HG03280 (cell line): Measurements from ENCODE around the gene GATA2.

Experiments
- ATAC-seq: cut with Tn5 transposase; IDR thresholded peaks from one replicate; pipeline ENCODE4 v1.9.1; 2021; ENCODE audit warnings: mild to moderate bottlenecking, moderate library complexity; ENCODE audit not compliant: unreplicated experiment

The GATA2 gene

DNA sequence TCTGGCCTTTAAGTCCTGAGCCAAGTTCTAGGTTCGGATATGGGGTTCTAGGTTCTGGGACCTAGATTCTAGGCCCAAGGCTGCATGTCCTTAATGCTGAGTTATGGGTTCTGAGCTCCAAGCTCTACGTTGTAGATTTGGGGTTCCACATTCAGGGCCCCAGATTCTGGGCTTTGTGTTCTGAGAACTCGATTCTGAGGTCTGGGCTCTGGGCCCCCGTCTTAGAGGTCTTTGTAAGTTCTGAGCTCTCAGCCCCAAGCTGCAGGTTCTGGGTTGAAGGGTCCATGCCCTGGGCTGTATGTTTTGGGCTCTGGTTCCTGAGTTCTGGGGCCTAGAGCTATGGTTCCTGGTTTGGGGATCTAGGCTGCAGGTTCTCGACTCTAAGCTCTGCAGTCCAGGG, 16.3 kb downstream of the GATA2 start:
- no peak for ATAC-seq

- ATAC-seq, result no peak
These were observed 17.6 kb downstream of the GATA2 start for GRCh38 chr3:128475355-128475754.

DNA sequence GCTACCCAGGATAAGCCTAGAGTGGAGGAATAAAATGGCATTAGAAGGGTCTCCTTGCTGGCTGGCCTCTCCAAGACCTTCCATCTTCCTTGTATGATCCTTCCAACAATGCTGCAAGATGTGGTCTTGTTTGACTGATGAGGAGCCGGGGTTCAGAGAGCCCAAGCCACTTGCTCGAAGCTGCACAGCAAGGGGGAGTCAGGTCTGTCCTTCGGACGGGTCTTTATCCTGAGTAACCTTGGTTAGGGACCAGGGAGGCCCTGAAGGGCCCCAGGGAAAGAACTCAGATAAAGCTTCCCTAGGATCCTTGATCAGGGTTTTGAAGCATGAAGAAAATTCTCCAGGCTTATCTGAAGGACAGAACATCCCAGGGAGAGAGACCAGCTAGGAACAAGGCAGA, 19.3 kb downstream of the GATA2 start:
- no peak for ATAC-seq

GRCh38 chr3:128473180-128473519, 19.9 kb downstream of the GATA2 start:
- no peak for ATAC-seq

DNA sequence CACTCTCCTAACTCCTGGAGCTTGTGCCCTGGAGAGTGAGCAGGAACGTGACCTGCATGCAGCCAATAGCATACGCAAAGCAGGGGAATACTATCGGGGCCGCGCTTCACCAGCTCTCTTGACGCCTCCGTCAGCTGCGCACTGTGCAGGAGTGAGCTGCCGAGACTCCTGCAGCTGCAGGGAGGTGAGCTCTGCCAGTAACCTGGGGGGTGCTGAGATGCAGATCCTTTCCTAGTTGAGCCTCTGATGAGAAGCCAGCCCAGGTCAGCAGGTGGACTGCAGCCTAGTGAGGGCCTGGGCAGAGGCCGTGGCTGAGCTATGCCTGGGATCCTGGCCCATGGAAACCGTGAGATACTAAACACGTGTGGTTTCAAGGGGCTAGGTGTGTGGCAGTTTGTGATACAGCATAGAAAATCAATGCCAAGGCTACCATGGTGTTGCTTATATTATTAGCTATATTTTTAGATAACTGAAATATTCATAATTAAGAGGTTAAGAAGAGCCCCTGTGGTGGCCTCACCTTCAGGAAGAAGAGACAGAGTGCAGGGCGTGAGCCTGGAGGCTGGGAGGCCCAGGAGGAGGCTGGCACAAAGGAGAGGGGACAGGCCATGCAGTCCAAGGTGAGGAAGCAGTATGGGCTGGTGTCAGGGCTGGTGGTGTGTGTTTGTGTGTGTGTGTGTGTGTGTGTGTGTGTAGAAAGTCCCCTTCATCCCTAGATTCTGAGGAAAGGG, 20.4 kb downstream of the GATA2 start:
- ATAC-seq, result no peak

- no peak for ATAC-seq
These were observed 21.3 kb downstream of the GATA2 start for GRCh38 chr3:128471720-128472119.

GRCh38 chr3:128471110-128471509, 21.9 kb downstream of the GATA2 start:
- ATAC-seq, result no peak

DNA sequence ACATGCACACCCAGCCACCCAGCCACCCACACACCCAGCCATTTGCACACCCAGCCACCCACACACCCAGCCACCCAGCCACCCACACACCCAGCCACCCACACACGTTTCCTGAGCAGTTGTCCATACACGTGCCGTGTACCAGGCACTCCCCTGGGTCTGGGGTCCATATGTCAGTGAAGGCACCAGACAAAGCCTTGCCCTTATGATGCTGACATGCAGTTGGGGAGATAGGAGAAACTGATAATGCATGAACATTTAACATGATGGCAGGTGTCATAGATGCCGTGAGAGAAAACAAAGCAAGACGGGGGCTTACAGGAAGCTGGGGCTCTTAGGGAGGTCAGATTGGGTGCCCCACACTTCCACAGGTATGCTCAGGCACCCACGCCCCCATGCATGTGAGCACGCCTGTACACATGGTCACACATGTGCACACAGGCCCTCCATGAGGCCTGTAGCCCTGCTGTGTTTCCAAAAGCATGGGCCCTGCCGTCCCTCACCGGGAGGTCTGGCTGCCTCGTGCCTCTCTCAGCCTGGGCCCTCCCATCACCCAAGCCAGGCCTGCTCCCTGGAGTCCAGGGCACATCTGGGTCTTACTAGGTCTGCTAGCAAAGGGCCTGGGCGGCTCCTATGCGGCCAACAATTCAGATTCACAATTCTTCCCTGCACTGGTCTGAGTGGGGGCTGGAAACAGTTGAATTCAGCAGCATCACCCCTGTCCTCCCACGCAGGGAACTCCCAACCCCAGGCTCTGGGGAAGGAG, 22.7 kb downstream of the GATA2 start:
- no peak for ATAC-seq

- no peak for ATAC-seq
These were observed 23.4 kb downstream of the GATA2 start for GRCh38 chr3:128469556-128469955.

DNA sequence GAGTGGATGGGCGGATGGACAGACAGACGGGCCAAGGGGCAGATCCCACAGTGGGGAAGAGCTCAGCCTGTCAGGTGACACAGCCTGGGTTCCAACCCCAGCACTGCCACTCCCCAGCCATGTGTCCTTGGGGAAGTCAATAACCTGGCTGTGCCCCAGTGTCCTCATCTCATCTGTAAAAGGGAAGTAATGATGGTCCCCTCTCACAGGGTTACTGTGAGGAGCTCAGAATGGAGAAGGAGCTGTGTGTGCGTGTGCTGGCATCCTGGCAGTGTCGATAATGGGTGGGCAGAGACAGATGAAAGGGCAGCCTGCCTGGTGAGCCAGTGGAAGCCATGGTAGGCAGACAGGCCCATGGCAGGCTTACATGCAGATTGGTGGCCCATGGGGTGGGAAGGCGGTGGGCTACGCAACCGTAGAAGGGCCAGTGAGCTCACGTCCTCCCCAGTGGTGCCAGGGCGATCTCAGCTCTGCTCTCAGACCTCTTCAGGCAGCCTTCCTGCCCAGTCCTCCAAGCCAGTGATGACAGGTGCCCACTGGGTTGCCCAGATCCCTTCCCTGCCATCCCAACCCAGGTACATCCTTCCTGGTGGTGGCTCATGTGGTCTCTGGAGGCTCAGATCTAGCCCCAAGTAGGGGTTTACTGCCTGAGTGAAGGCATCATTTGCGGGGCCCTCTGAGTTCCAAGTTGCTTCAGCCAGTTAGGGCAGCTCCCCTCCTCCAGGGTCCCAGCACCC, 24.0 kb downstream of the GATA2 start:
- ATAC-seq, result no peak

DNA sequence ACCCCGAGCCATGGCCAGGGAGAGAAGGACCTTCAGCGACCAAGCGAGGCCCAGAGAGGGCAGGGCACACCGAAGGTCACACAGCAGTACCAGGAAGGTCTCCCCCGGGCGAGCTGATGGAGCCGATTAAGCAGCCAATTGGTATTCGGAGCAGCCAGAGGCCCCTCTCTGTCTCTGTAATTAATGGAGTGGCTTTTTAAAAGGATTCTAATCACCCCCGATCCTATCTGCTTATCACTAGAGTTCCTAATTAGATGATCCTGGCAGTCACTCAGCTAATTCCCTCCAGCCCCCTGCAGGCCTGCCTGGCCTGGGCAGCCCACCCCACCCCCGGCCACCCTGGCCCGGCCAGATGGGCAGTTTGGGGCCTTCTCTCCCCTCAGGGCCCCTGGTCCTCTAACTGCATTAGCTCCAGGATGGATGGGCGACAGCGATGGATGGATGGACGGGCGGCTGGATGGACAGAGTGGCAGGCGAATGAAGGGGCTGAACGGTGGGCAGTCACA, 24.7 kb downstream of the GATA2 start:
- ATAC-seq, result no peak

DNA sequence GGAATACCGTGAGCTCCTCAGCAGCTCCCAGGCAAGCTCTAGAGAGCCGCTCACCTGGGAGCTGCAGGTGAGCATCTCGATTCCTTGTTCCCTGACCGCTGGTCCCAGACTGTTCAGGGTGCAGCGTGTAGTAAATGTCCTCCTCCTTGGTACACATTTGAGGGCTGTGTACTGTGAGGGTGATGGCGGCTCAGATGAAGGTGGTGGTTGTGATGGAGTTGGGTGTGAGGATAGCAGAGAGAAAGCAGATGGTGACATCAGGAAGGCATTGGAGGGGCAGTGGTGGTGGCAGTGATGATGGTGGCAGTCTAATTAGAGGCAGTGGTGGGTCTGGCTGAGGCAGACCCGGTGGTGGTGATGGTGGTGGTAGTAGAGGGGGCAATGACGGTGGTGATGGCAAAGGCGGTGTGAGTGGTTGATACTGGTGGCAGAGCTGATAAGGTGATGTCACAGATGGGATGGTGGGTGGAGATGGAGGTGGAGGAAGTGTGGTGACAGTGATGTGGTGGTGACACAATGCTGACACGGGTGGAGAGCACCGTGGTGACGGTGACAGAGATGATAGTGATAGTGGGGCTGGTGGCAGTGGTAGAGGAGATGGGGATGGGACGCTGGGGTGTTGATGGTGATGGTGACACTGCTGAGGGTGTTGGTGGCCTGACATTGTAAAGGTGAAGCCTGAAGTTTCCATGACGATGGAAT, 26.0 kb downstream of the GATA2 start, which contains the start of gene DNAJB8:
DNAJB8 (minus strand) TSS at position 51 of the 702 bp plus-strand sequence. CDS start 3,645 bp downstream, outside the sequence.
- ATAC-seq, result no peak

- ATAC-seq, result no peak
These were observed 28.3 kb downstream of the GATA2 start for GRCh38 chr3:128464702-128465101.

DNA sequence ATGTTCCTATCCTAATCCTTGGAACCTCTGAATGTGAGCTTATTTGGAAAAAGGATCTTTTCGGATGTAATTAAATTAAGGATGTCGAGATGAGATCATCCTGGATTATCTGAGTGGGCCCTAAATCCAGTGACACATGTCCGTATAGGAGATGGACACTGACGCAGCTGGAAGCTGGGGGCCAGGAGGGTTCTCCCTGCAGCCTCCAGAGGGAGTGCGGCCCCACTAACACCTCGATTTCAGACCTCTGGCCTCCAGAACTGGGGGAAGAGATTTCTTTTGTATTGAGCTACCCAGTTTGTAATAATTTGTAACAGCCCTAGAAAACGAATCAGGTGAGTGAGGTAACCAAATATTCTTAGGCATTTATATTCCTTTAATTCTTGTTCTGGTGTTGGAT, 28.8 kb downstream of the GATA2 start:
- ATAC-seq, result no peak

GRCh38 chr3:128463771-128464170, 29.2 kb downstream of the GATA2 start:
- no peak for ATAC-seq

DNA sequence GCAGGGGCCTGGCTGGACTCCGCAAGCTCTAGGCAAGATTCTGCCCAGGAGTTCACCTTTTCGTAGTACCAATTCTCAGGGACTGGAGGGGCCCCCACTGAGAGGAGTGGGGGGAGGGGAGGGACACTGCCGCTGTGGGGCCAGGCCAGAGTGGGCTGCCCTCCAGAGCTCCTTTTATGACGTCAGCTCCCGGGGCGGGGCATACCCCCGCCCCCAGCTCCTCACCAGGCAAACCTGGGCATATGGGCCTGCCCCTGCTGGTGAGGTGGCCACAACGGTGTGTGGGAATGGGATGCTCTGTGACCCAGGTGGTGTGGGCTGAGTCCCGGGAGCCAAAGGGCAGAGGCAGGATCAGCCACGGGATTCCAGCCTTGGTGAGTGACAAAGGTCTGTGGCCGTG, 29.6 kb downstream of the GATA2 start:
- no peak for ATAC-seq

DNA sequence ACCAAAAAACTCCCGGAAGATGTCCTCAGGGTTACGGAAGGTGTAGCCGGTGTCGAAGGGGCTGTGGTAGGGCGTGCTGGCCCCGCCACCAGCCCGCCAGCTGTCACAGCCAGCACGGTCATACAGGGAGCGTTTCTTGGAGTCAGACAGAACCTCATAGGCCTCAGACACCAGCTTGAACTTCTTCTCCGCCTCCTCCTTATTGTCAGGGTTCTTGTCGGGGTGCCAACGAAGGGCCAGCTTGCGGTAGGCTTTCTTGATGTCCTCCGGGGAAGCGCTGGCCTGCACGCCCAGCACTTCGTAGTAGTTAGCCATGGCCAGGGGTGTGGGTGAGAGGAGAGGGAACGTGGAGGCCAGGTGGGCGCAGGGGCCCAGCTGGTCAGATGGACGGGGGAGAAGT, 30.1 kb downstream of the GATA2 start:
- ATAC-seq, result no peak

DNA sequence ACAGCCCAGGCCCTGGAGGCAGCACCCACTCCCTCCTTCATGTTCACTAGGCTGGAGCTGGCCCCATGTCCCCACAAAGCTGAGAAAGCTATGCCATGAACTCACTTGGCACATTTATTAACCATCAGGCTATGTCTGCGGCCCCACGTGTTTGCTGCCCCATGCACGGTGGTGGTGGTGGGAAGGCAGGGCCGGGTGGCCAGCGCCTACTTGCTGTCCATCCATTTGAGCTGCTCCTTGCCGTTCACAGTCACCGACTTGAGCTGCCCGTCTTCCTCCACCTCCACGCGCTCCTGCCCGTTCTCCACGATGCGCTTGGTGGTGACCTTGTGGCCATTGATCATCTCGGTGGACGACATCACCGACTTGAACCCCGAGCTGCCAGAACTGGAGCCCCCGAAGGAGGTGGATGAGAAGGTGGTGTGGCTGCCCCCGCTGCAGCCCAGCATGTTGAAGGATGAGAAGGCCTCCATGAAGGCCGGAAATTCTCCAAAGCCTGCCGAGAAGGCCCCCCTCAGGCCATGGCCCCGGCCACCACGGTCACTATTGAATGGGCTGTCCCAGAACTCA, 30.6 kb downstream of the GATA2 start:
- no peak for ATAC-seq

GRCh38 chr3:128461731-128462130, 31.3 kb downstream of the GATA2 start:
- no peak for ATAC-seq

GRCh38 chr3:128459461-128459820, 33.6 kb downstream of the GATA2 start:
- no peak for ATAC-seq
